Stimulated activated memory B cell treated with anti-CD40 and anti-IgM and Interleukin-4, amounts not matched to agents 10 μg/mL and 1 μg/mL and 100 μg/mL, for 72 hours (primary cell): ENCODE measurements around the gene MED26.

Experiments used
- ATAC-seq: fragments of 150-1000 bp; cut with Tn5 transposase; 2 replicates; pipeline ENCODE4 v1.10.0; 2021
- H3K27ac Mint-ChIP-seq: one replicate; pipeline ENCODE4 v1.8.0; 2022; ENCODE audit warnings: mild to moderate bottlenecking, mixed read lengths
- H3K27me3 Mint-ChIP-seq: one replicate; pipeline ENCODE4 v1.8.0; 2022; ENCODE audit warnings: mixed read lengths
- H3K36me3 Mint-ChIP-seq: one replicate; pipeline ENCODE4 v1.8.0; 2022; ENCODE audit warnings: mixed read lengths
- H3K4me1 Mint-ChIP-seq: one replicate; pipeline ENCODE4 v1.8.0; 2022; ENCODE audit warnings: mixed read lengths
- H3K4me3 Mint-ChIP-seq: one replicate; pipeline ENCODE4 v1.8.0; 2022; ENCODE audit warnings: mild to moderate bottlenecking, moderate library complexity, mixed read lengths
- H3K9me3 Mint-ChIP-seq: one replicate; pipeline ENCODE4 v1.8.0; 2022; ENCODE audit warnings: mixed read lengths

The MED26 gene

GRCh38 chr19:16626796-16627192 is 1.2 kb downstream of the MED26 start:
- Mint-ChIP-seq H3K9me3 (no peaks in the 10 kb centered on the region), H3K4me3 (peak overlapping the region; percentile 98), H3K27ac (peak overlapping the region; percentile 94), H3K36me3 (peaks cover 25% of the 10 kb centered on the region), H3K4me1 (peaks cover 57% of the 10 kb centered on the region), H3K27me3 (no peaks in the 10 kb centered on the region)
- ATAC-seq: no peak

GRCh38 chr19:16625163-16625958 is 2.6 kb downstream of the MED26 start:
- peaks cover 15% of the 10 kb centered on the region for H3K36me3 Mint-ChIP-seq
- no peak for ATAC-seq
- H3K27me3 Mint-ChIP-seq: no peaks in the 10 kb centered on the region
- peaks cover 71% of the 10 kb centered on the region for H3K4me1 Mint-ChIP-seq
- no peak overlapping the region for H3K4me3 Mint-ChIP-seq
- no peaks in the 10 kb centered on the region for H3K9me3 Mint-ChIP-seq
- H3K27ac Mint-ChIP-seq: no peak overlapping the region

- H3K4me1 Mint-ChIP-seq: peaks cover 80% of the 10 kb centered on the region
- H3K9me3 Mint-ChIP-seq: no peaks in the 10 kb centered on the region
- H3K27me3 Mint-ChIP-seq: no peaks in the 10 kb centered on the region
- no peak for ATAC-seq
- no peak overlapping the region for H3K27ac Mint-ChIP-seq
- H3K4me3 Mint-ChIP-seq: no peak overlapping the region
- H3K36me3 Mint-ChIP-seq: peaks cover 15% of the 10 kb centered on the region
These were observed 3.8 kb downstream of the MED26 start for GRCh38 chr19:16624236-16624635.

- Mint-ChIP-seq H3K9me3 (no peaks in the 10 kb centered on the region), H3K36me3 (peaks cover 15% of the 10 kb centered on the region), H3K27ac (peak overlapping the region; percentile 7), H3K27me3 (no peaks in the 10 kb centered on the region), H3K4me3 (peak overlapping the region; percentile 3), H3K4me1 (peaks cover 82% of the 10 kb centered on the region)
- no peak for ATAC-seq
These were observed 4.4 kb downstream of the MED26 start for GRCh38 chr19:16623576-16623975.

- Mint-ChIP-seq H3K4me3 (no peak overlapping the region), H3K27ac (peak overlapping the region; percentile 7), H3K27me3 (no peaks in the 10 kb centered on the region), H3K4me1 (peaks cover 87% of the 10 kb centered on the region), H3K36me3 (peaks cover 15% of the 10 kb centered on the region), H3K9me3 (no peaks in the 10 kb centered on the region)
- no peak for ATAC-seq
These were observed 4.9 kb downstream of the MED26 start for GRCh38 chr19:16623066-16623465.

- peaks cover 9% of the 10 kb centered on the region for H3K36me3 Mint-ChIP-seq
- H3K4me3 Mint-ChIP-seq: no peak overlapping the region
- no peak for ATAC-seq
- no peaks in the 10 kb centered on the region for H3K9me3 Mint-ChIP-seq
- H3K27me3 Mint-ChIP-seq: no peaks in the 10 kb centered on the region
- peaks cover 94% of the 10 kb centered on the region for H3K4me1 Mint-ChIP-seq
- peak overlapping the region; percentile 7 for H3K27ac Mint-ChIP-seq
These were observed 6.7 kb downstream of the MED26 start for GRCh38 chr19:16621165-16621800.

GRCh38 chr19:16620584-16620983 is 7.4 kb downstream of the MED26 start:
- no peak for ATAC-seq
- Mint-ChIP-seq H3K4me1 (peaks cover 94% of the 10 kb centered on the region), H3K27ac (peak overlapping the region; percentile 5), H3K36me3 (peaks cover 4% of the 10 kb centered on the region), H3K27me3 (no peaks in the 10 kb centered on the region), H3K4me3 (no peak overlapping the region), H3K9me3 (no peaks in the 10 kb centered on the region)

GRCh38 chr19:16620018-16620417 is 8.0 kb downstream of the MED26 start:
- Mint-ChIP-seq H3K4me1 (peaks cover 94% of the 10 kb centered on the region), H3K9me3 (no peaks in the 10 kb centered on the region), H3K27ac (no peak overlapping the region), H3K27me3 (no peaks in the 10 kb centered on the region), H3K4me3 (no peak overlapping the region), H3K36me3 (no peaks in the 10 kb centered on the region)
- no peak for ATAC-seq

- Mint-ChIP-seq H3K36me3 (no peaks in the 10 kb centered on the region), H3K4me3 (peak overlapping the region; percentile 27), H3K9me3 (no peaks in the 10 kb centered on the region), H3K27me3 (no peaks in the 10 kb centered on the region), H3K27ac (peak overlapping the region; percentile 30), H3K4me1 (peaks cover 98% of the 10 kb centered on the region)
- peak; percentile 31 for ATAC-seq
These were observed 8.5 kb downstream of the MED26 start for GRCh38 chr19:16619457-16619856.

GRCh38 chr19:16618248-16618647 is 9.8 kb downstream of the MED26 start:
- Mint-ChIP-seq H3K27ac (peak overlapping the region; percentile 30), H3K27me3 (no peaks in the 10 kb centered on the region), H3K4me3 (peak overlapping the region; percentile 47), H3K36me3 (no peaks in the 10 kb centered on the region), H3K9me3 (no peaks in the 10 kb centered on the region), H3K4me1 (peaks cover 89% of the 10 kb centered on the region)
- ATAC-seq: no peak

- Mint-ChIP-seq H3K27me3 (no peaks in the 10 kb centered on the region), H3K9me3 (no peaks in the 10 kb centered on the region), H3K4me1 (peaks cover 88% of the 10 kb centered on the region), H3K36me3 (no peaks in the 10 kb centered on the region), H3K27ac (peak overlapping the region; percentile 30), H3K4me3 (no peak overlapping the region)
- no peak for ATAC-seq
These were observed 12.2 kb downstream of the MED26 start for GRCh38 chr19:16615808-16616207.

GRCh38 chr19:16614941-16615340 is 13.1 kb downstream of the MED26 start:
- no peaks in the 10 kb centered on the region for H3K27me3 Mint-ChIP-seq
- H3K36me3 Mint-ChIP-seq: no peaks in the 10 kb centered on the region
- peak overlapping the region; percentile 30 for H3K27ac Mint-ChIP-seq
- no peak for ATAC-seq
- H3K4me1 Mint-ChIP-seq: peaks cover 84% of the 10 kb centered on the region
- H3K9me3 Mint-ChIP-seq: no peaks in the 10 kb centered on the region
- no peak overlapping the region for H3K4me3 Mint-ChIP-seq

GRCh38 chr19:16613841-16614240 is 14.2 kb downstream of the MED26 start:
- Mint-ChIP-seq H3K9me3 (no peaks in the 10 kb centered on the region), H3K4me1 (peaks cover 75% of the 10 kb centered on the region), H3K36me3 (no peaks in the 10 kb centered on the region), H3K27me3 (no peaks in the 10 kb centered on the region), H3K27ac (no peak overlapping the region), H3K4me3 (no peak overlapping the region)
- ATAC-seq: no peak

GRCh38 chr19:16612636-16613035 is 15.4 kb downstream of the MED26 start:
- no peak for ATAC-seq
- no peaks in the 10 kb centered on the region for H3K9me3 Mint-ChIP-seq
- H3K27ac Mint-ChIP-seq: no peak overlapping the region

GRCh38 chr19:16611121-16611520 is 16.9 kb downstream of the MED26 start:
- no peak overlapping the region for H3K27ac Mint-ChIP-seq
- H3K36me3 Mint-ChIP-seq: no peaks in the 10 kb centered on the region
- no peak for ATAC-seq
- peaks cover 68% of the 10 kb centered on the region for H3K4me1 Mint-ChIP-seq
- H3K9me3 Mint-ChIP-seq: no peaks in the 10 kb centered on the region
- H3K27me3 Mint-ChIP-seq: no peaks in the 10 kb centered on the region
- no peak overlapping the region for H3K4me3 Mint-ChIP-seq

More at GRCh38 chr19:16612636-16613035, 15.4 kb downstream of the MED26 start:
- Mint-ChIP-seq H3K36me3 (no peaks in the 10 kb centered on the region), H3K4me3 (no peak overlapping the region), H3K27me3 (no peaks in the 10 kb centered on the region), H3K4me1 (peaks cover 75% of the 10 kb centered on the region)
